Adrenal gland (tissue), 19 donors: ENCODE data around the gene C17orf100. TPM values are rescaled to one million over a fixed set of nuclear protein-coding genes. Genes with fewer than 3 reads are reported as not detected.

ENCODE experiments used
- DNase-seq, 7 donors: peaks; one replicate each; pipeline ENCODE4 v3.0.0-alpha.2; 2019 to 2020
- H3K27ac ChIP-seq, 5 donors: fragments of 200-600 bp; sonication (generic) in 4 of 5; 1 replicate in 3 of 5; 2 replicates in 2 of 5; pipeline versions ENCODE4 v1.5.1 to v1.8.0; 2016 to 2020; ENCODE audit warnings: mild to moderate bottlenecking in 1 of 5
- H3K27me3 ChIP-seq: fragments of 200-600 bp; 2 replicates; pipeline ENCODE4 v1.8.0; 2021
- H3K36me3 ChIP-seq, 2 donors: fragments of 200-600 bp; replicated peaks in 1 of 2; 1 replicate in 1 of 2; 2 replicates in 1 of 2; pipeline versions ENCODE4 v1.5.1 to v1.8.0; 2018 to 2022
- H3K4me1 ChIP-seq, 2 donors: fragments of 200-600 bp; replicated peaks in 1 of 2; 1 replicate in 1 of 2; 2 replicates in 1 of 2; pipeline versions ENCODE4 v1.5.1 to v1.8.0; 2018 to 2021
- H3K4me3 ChIP-seq, 4 donors: fragments of 200-600 bp; sonication (generic) in 3 of 4; one replicate each; pipeline ENCODE4 v1.5.1; 2016 to 2018
- H3K9me3 ChIP-seq, 3 donors: fragments of 200-600 bp; sonication (generic) in 1 of 3; replicated peaks in 1 of 3; 1 replicate in 2 of 3; 2 replicates in 1 of 3; pipeline versions ENCODE4 v1.5.1 to v1.8.0; 2016 to 2021
- CTCF ChIP-seq, 6 experiments: fragments of 450-650 bp in 4 of 6; fragments of 200-600 bp in 2 of 6; sonication (generic) in 1 of 6; IDR thresholded peaks; 1 replicate in 5 of 6; 2 replicates in 1 of 6; pipeline versions ENCODE4 v1.5.1 to v1.8.0; 2016 to 2021; ENCODE audit warnings: antibody characterized with exemption in 6 of 6, mild to moderate bottlenecking in 2 of 6, moderate library complexity in 1 of 6
- POLR2A ChIP-seq, 2 donors: fragments of 450-650 bp; IDR thresholded peaks; one replicate each; pipeline ENCODE4 v1.6.1; 2017; ENCODE audit warnings: antibody characterized with exemption in 2 of 2, mild to moderate bottlenecking in 2 of 2, moderate library complexity in 1 of 2
- WGBS, 4 donors: extraction: QIAGEN DNeasy Blood & Tissue Kit in 2 of 4; methylation state at CpG; one replicate each; pipeline versions ENCODE4 v1.1.5 to v1.1.7; 2013 to 2017; 5-methylcytosine and 5-hydroxymethylcytosine counted together
- intact Hi-C, 2 donors: fragments of 100-400 bp; cut with DNase I; formaldehyde crosslinking; loops; one replicate each; pipeline versions ENCODE4 v1.14.1 to v1.15.0; 2022 to 2023
- long read RNA-seq, 10 donors: library from polyadenylated mRNA in 3 of 10; unstranded in 2 of 10; stranded (forward) in 1 of 10; transcript quantifications; one replicate each; pipeline ENCODE4 v2.0.0 and lab custom pipeline, GENCODE V29; 2021 to 2026
- polyA plus RNA-seq, 3 donors: library from polyadenylated mRNA; stranded (reverse); fragments of 200-250 nt in 2 of 3; fragments of 350-450 nt in 1 of 3; fragmentation: Illumina TruSeq in 1 of 3; extraction: RNeasy Lipid Tissue Mini Kit (QIAGEN cat#74804) in 1 of 3; gene quantifications; one replicate each; pipeline ENCODE4 v1.2.3, GENCODE V29; 2013 to 2014
- total RNA-seq, 9 donors: library from RNA; depleted of rRNA in 4 of 9; stranded (reverse); fragments of >200 nt in 4 of 9; fragments of 120-200 nt in 1 of 9; fragmentation: NEBNext Ultra II Directional in 1 of 9; extraction: Animal tissue kit (Norgen Biotek cat#: 25700) in 1 of 9; gene quantifications; one replicate each; pipeline versions ENCODE4 v1.1.0 to v1.2.4, GENCODE V29; 2013 to 2023
- donor health status: healthy with polysubstance abuse.
- donor health status: Bipolar disorder and iron deficiency.
- donor health status: DM: yes; HTN: yes; CAD: no.
- donor health status: DM: no; HTN: no; CAD: no.
- donor health status: DM: no; HTN: no; CAD: no.
- donor health status: DM: yes; HTN: yes; CAD: no.

The C17orf100 gene
- total RNA-seq, result 1 to 10 TPM in 7 of 9 donors, under 1 TPM in 2; 0.87 to 2.8 (median 2.1) TPM
- 1 to 10 TPM; 1.7 to 3.6 (median 2.9) TPM for polyA plus RNA-seq
- long read RNA-seq, donor 1, partial matches to known transcripts, result 0 of 2 reads
- long read RNA-seq, donor 1, other reads (novel, unspliced or antisense), result 0 of 2 reads
- long read RNA-seq, donor 2, partial matches to known transcripts, result 0 of 1 reads
- long read RNA-seq, donor 2, other reads (novel, unspliced or antisense), result 0 of 1 reads
- long read RNA-seq, donor 3, partial matches to known transcripts, result 0 of 4 reads
- long read RNA-seq, donor 3, other reads (novel, unspliced or antisense), result 0 of 4 reads
- long read RNA-seq, donor 4, partial matches to known transcripts, result 0 of 4 reads
- long read RNA-seq, donor 4, other reads (novel, unspliced or antisense), result 0 of 4 reads
- long read RNA-seq, donor 5, transcript C17orf100-201 (1 exons, 1,756 nt), result major isoform, 6 of 6 reads
- long read RNA-seq, donor 5, partial matches to known transcripts, result 0 of 6 reads
- long read RNA-seq, donor 5, other reads (novel, unspliced or antisense), result 0 of 6 reads
- long read RNA-seq, donor 6, partial matches to known transcripts, result 0 of 3 reads
- long read RNA-seq, donor 6, other reads (novel, unspliced or antisense), result 0 of 3 reads
- long read RNA-seq, donor 7, partial matches to known transcripts, result 0 of 1 reads
- long read RNA-seq, donor 7, other reads (novel, unspliced or antisense), result 0 of 1 reads
- long read RNA-seq, donor 8, partial matches to known transcripts, result 0 of 3 reads
- long read RNA-seq, donor 8, other reads (novel, unspliced or antisense), result 0 of 3 reads
- long read RNA-seq, donor 9, partial matches to known transcripts, result 0 of 1 reads
- long read RNA-seq, donor 9, other reads (novel, unspliced or antisense), result 0 of 1 reads
- long read RNA-seq, donor 10, result 0 reads

- DNase-seq, result peak; percentile 94 to 98 (median 97)
- Histone ChIP-seq H3K4me1 (peaks cover 18 to 34% of the 10 kb centered on the region in 2 donors), H3K9me3 (no peaks in the 10 kb centered on the region), H3K36me3 (peaks cover 0 to 18% of the 10 kb centered on the region in 2 donors), H3K4me3 (peak within 1 kb of the TSS; percentile 38 to 99 (median 90)), H3K27ac (peak within 1 kb of the TSS; percentile 72 to 90 (median 87)), H3K27me3 (no peaks in the 10 kb centered on the region)
- no peak for TF ChIP-seq CTCF (IDR thresholded peaks at IDR 0.05)
- TF ChIP-seq POLR2A (IDR thresholded peaks at IDR 0.05), result peak; percentile 13 to 63
- intact Hi-C loops, result no loop called here
- WGBS, 4 donors, result 1 to 3% (median 2%) methylated on average over 8 to 35 of the region's 35 CpGs
Measured at GRCh38 chr17:6651354-6651918, at the start of gene C17orf100, which contains the start of gene MED31. C17orf100 (plus strand) TSS chr17:6651762; CDS start chr17:6651914, 152 bp downstream. MED31 (minus strand) TSS chr17:6651605; CDS start chr17:6651528, 77 bp downstream.

- 90 to 96% (median 92%) methylated on average over 2 of the region's 2 CpGs for WGBS, 4 donors
- peaks cover 5 to 23% of the 10 kb centered on the region in 2 donors for H3K4me1 ChIP-seq
- intact Hi-C loops, result no loop called here
Measured at GRCh38 chr17:6602141-6602540, 49.4 kb upstream of the C17orf100 start.

GRCh38 chr17:6603744-6604325 lies 47.7 kb upstream of the C17orf100 start:
- H3K4me1 ChIP-seq, result peaks cover 0 to 11% of the 10 kb centered on the region in 2 donors
- peak in 5 of 7 donors; percentile 18 to 47 (median 30) for DNase-seq
- no peaks in the 10 kb centered on the region for H3K27me3 ChIP-seq
- no peak overlapping the region for H3K27ac ChIP-seq
- no peaks in the 10 kb centered on the region for H3K9me3 ChIP-seq
- peaks cover 0 to 46% of the 10 kb centered on the region in 2 donors for H3K36me3 ChIP-seq
- intact Hi-C loops, result no loop called here
- TF ChIP-seq CTCF (IDR thresholded peaks at IDR 0.05) (no peak), POLR2A (IDR thresholded peaks at IDR 0.05) (no peak)
- 68 to 89% (median 78%) methylated on average over 3 of the region's 3 CpGs for WGBS, 4 donors
- no peak overlapping the region for H3K4me3 ChIP-seq

More at GRCh38 chr17:6602141-6602540, 49.4 kb upstream of the C17orf100 start:
- H3K27ac ChIP-seq, result no peak overlapping the region
- no peaks in the 10 kb centered on the region for H3K9me3 ChIP-seq
- DNase-seq, result no peak
- TF ChIP-seq CTCF (IDR thresholded peaks at IDR 0.05) (no peak), POLR2A (IDR thresholded peaks at IDR 0.05) (no peak)
- no peaks in the 10 kb centered on the region for H3K27me3 ChIP-seq
- no peak overlapping the region for H3K4me3 ChIP-seq
- H3K36me3 ChIP-seq, result peaks cover 0 to 29% of the 10 kb centered on the region in 2 donors
